Endodermal cell (in vitro differentiated cells): ENCODE data around the gene EXOC6. TPM values are rescaled to one million over a fixed set of nuclear protein-coding genes. Genes with fewer than 3 reads are reported as not detected.
A peak's percentile ranks its signal among the peaks of the same experiment; 100 is the strongest.

Source experiments
- DNase-seq: peaks from one replicate; pipeline ENCODE4 v3.0.0-alpha.2; 2017
- H3K27ac ChIP-seq: 2 replicates; pipeline ENCODE4 v1.5.1; 2013; ENCODE audit warnings: mild to moderate bottlenecking, low read depth, low read length, moderate library complexity
- H3K27me3 ChIP-seq: 2 replicates; pipeline ENCODE4 v1.6.1; 2013; ENCODE audit warnings: mild to moderate bottlenecking, low read length, moderate library complexity; ENCODE audit not compliant: insufficient read depth, control insufficient read depth, poor library complexity, severe bottlenecking
- H3K36me3 ChIP-seq: 2 replicates; pipeline ENCODE4 v1.7.0; 2013; ENCODE audit warnings: mild to moderate bottlenecking, low read length, moderate library complexity; ENCODE audit not compliant: control insufficient read depth, insufficient read depth
- H3K4me1 ChIP-seq: one replicate; pipeline ENCODE4 v1.7.0; 2013; ENCODE audit warnings: low read length; ENCODE audit not compliant: control insufficient read depth, insufficient read depth
- H3K4me3 ChIP-seq: 2 replicates; pipeline ENCODE4 v1.5.1; 2013; ENCODE audit warnings: mild to moderate bottlenecking, low read length, moderate library complexity
- H3K9ac ChIP-seq: 2 replicates; pipeline ENCODE4 v1.6.1; 2013; ENCODE audit warnings: mild to moderate bottlenecking, low read length, moderate library complexity; ENCODE audit not compliant: poor library complexity, severe bottlenecking; ENCODE audit errors: extremely low read depth
- H3K9me3 ChIP-seq: 2 replicates; pipeline ENCODE4 v1.6.1; 2013; ENCODE audit warnings: mild to moderate bottlenecking, low read length, moderate library complexity; ENCODE audit not compliant: control insufficient read depth
- H3K27ac Mint-ChIP-seq: 2 replicates; pipeline ENCODE4 v1.8.0; 2020; ENCODE audit warnings: mixed read lengths
- H3K27me3 Mint-ChIP-seq: 2 replicates; pipeline ENCODE4 v1.8.0; 2021; ENCODE audit warnings: mild to moderate bottlenecking, mixed read lengths; ENCODE audit not compliant: insufficient read depth
- H3K36me3 Mint-ChIP-seq: 2 replicates; pipeline ENCODE4 v1.8.0; 2020; ENCODE audit warnings: low read depth, mixed read lengths
- H3K4me1 Mint-ChIP-seq: 2 replicates; pipeline ENCODE4 v1.8.0; 2020; ENCODE audit warnings: mixed read lengths
- H3K4me3 Mint-ChIP-seq: 2 replicates; pipeline ENCODE4 v1.8.0; 2020; ENCODE audit warnings: mild to moderate bottlenecking, moderate library complexity, mixed read lengths
- H3K9me3 Mint-ChIP-seq: 2 replicates; pipeline ENCODE4 v1.8.0; 2020; ENCODE audit warnings: mild to moderate bottlenecking, mixed read lengths
- WGBS, 2 experiments: methylation state at CpG; one replicate each; pipeline versions ENCODE4 v1.1.5 to v1.1.7; 2013; ENCODE audit warnings: missing lambda C conversion rate in 2 of 2, mixed read lengths in 1 of 2; ENCODE audit not compliant: insufficient coverage in 1 of 2, insufficient read length in 1 of 2; 5-methylcytosine and 5-hydroxymethylcytosine counted together
- total RNA-seq, 2 donors: library from RNA; stranded (reverse); fragmentation: NEBNext Ultra II Directional in 1 of 2; extraction: Animal tissue kit (Norgen Biotek cat#: 25700) in 1 of 2; gene quantifications; 2 replicates in 1 of 2; 3 replicates in 1 of 2; pipeline ENCODE4 v1.2.1, GENCODE V29; 2021
- TF ChIP-seq, protein P1 (sequence below): fragments of 200-600 bp; sonication (generic); conservative IDR thresholded peaks from 2 replicates; pipeline ENCODE4 v1.5.0; 2021; ENCODE audit warnings: antibody characterized with exemption, mild to moderate bottlenecking

The EXOC6 gene
- total RNA-seq, 2 donors from 2014 or later = 12.1 to 21.3 TPM

DNA sequence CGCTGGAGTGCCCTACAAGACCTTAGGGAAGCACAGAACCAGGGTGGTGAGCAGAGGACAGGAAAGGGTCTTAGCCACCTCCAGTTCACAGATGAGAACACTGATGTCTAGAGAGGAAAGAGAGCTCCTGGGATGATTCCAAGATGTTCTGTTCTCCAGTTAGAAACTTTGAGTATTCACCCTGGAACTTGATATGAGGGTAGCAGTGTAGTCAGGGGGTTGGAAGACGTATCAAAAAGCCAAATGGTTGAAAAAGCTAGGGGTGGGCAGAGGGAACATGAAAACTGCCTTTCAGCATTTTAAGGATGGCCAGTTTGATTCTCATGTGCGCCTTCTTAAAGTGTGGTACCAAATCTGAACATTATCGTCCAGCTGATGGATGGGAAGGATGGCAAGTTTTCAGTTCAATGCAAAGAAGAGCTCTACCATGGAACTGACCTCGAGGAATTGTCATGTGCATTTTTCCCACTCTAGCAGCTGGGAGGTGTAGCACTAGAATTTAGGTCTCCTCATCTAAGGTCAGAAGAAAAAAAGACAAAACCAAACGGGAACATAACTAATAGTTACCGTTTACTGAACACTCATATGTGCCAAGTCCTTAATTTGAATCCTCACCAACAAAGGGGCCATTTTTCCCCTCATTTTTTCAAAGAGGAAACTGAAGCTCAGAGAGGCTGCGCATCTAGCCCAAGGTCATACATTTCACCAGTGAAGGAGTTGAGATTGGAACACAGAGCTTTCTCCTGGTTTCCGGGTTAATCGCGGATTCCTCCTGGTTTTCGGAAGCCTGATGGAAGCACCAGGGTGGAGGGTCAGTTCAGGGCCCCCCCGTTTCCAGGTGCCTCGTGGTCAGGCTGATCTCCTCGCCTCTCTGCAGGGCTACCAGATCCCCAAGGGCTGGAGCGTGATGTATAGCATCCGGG lies 219.4 kb downstream of the EXOC6 start:
- Mint-ChIP-seq H3K27me3 (peaks cover 96% of the 10 kb centered on the region), H3K4me1 (peaks cover 30% of the 10 kb centered on the region), H3K27ac (no peak overlapping the region), H3K4me3 (peak overlapping the region; percentile 53), H3K36me3 (no peaks in the 10 kb centered on the region), H3K9me3 (no peaks in the 10 kb centered on the region)
- H3K4me1 ChIP-seq = peaks cover 3% of the 10 kb centered on the region
- no peak for DNase-seq
- H3K27me3 ChIP-seq = peaks cover 87% of the 10 kb centered on the region
- H3K36me3 ChIP-seq = no peaks in the 10 kb centered on the region
- TF ChIP-seq, protein P1, sequence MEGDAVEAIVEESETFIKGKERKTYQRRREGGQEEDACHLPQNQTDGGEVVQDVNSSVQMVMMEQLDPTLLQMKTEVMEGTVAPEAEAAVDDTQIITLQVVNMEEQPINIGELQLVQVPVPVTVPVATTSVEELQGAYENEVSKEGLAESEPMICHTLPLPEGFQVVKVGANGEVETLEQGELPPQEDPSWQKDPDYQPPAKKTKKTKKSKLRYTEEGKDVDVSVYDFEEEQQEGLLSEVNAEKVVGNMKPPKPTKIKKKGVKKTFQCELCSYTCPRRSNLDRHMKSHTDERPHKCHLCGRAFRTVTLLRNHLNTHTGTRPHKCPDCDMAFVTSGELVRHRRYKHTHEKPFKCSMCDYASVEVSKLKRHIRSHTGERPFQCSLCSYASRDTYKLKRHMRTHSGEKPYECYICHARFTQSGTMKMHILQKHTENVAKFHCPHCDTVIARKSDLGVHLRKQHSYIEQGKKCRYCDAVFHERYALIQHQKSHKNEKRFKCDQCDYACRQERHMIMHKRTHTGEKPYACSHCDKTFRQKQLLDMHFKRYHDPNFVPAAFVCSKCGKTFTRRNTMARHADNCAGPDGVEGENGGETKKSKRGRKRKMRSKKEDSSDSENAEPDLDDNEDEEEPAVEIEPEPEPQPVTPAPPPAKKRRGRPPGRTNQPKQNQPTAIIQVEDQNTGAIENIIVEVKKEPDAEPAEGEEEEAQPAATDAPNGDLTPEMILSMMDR = no peak
- peak overlapping the region; percentile 71 for H3K4me3 ChIP-seq
- H3K9ac ChIP-seq = no peak overlapping the region
- no peak overlapping the region for H3K27ac ChIP-seq
- WGBS, 2 experiments = 32 to 33% methylated on average over 13 to 17 of the region's 17 CpGs
- no peaks in the 10 kb centered on the region for H3K9me3 ChIP-seq

DNA sequence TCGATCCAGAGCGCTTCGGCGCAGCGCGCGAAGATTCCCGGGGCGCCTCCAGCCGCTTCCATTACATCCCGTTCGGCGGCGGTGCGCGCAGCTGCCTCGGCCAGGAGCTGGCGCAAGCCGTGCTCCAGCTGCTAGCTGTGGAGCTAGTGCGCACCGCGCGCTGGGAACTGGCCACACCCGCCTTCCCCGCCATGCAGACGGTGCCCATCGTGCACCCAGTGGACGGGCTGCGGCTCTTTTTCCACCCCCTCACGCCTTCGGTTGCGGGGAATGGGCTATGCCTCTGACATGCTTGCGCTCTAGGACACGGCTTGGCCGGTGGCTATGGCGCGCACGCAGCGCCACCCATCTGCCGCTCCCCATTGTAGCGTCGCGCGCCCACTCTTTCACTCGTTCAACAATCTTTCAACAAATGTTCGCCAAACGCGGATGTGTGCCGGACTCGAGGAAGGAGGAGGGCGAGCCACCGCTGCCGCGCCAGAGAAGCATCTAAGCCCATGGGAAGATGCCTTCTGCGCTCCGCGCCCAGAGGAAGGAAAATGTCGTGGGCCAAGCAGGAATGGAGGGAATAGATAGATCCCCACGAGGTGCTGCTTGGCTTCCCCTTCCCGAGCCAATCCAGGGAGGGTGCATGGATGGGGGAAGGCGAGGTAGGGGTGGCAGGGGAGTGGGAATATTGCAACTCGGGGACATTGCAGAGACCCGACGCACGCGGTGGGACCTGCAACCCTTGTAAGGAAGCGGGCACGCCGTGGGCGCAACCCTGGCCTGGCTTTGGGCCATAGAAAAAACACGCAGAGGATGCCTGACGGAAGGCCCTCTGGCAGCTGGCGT lies 220.3 kb downstream of the EXOC6 start:
- H3K9me3 ChIP-seq = no peaks in the 10 kb centered on the region
- 12 to 20% methylated on average over 53 to 73 of the region's 73 CpGs for WGBS, 2 experiments
- no peaks in the 10 kb centered on the region for H3K36me3 Mint-ChIP-seq
- H3K4me1 Mint-ChIP-seq = peaks cover 30% of the 10 kb centered on the region
- H3K27ac ChIP-seq = no peak overlapping the region
- H3K9me3 Mint-ChIP-seq = no peaks in the 10 kb centered on the region
- peak overlapping the region; percentile 53 for H3K4me3 Mint-ChIP-seq
- no peaks in the 10 kb centered on the region for H3K36me3 ChIP-seq
- H3K27ac Mint-ChIP-seq = no peak overlapping the region
- H3K9ac ChIP-seq = no peak overlapping the region
- DNase-seq = peak; percentile 84
- TF ChIP-seq, protein P1 = peak; percentile 58
- peaks cover 3% of the 10 kb centered on the region for H3K4me1 ChIP-seq
- peak overlapping the region; percentile 71 for H3K4me3 ChIP-seq
- H3K27me3 ChIP-seq = peaks cover 77% of the 10 kb centered on the region
- H3K27me3 Mint-ChIP-seq = peaks cover 94% of the 10 kb centered on the region

DNA sequence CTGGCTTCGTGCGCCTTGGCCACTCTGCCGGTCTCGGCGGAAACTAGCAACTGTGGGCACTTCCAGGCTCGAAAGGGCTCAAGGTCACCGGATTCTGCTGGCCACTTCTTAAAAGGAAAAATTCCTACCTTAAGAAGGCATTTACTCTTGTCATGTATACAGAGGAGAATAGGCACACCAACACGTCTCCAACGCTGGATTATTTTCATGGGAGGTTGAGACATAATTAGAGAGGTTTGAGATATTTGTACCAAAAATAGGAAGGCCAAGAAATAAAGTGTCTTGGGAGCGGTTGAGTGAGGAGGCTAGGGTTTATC lies 220.9 kb downstream of the EXOC6 start:
- Mint-ChIP-seq H3K4me3 (peak overlapping the region; percentile 53), H3K27me3 (peaks cover 89% of the 10 kb centered on the region), H3K27ac (no peak overlapping the region), H3K4me1 (peaks cover 30% of the 10 kb centered on the region), H3K9me3 (no peaks in the 10 kb centered on the region), H3K36me3 (peaks cover under 1% of the 10 kb centered on the region)
- no peak overlapping the region for H3K27ac ChIP-seq
- H3K9me3 ChIP-seq = no peaks in the 10 kb centered on the region
- H3K4me3 ChIP-seq = no peak overlapping the region
- no peak overlapping the region for H3K9ac ChIP-seq
- 65 to 71% methylated on average over 10 of the region's 10 CpGs for WGBS, 2 experiments
- no peak for DNase-seq
- peaks cover 1% of the 10 kb centered on the region for H3K36me3 ChIP-seq
- TF ChIP-seq, protein P1 = no peak
- H3K4me1 ChIP-seq = peaks cover 3% of the 10 kb centered on the region
- H3K27me3 ChIP-seq = peaks cover 72% of the 10 kb centered on the region
